Body of pancreas (tissue), 4 donors: ENCODE data around the gene NUP188.

ENCODE experiments used
- POLR2A ChIP-seq, 3 donors: fragments of 450-650 bp; IDR thresholded peaks; one replicate each; pipeline ENCODE4 v1.6.1; 2016; ENCODE audit warnings: antibody characterized with exemption in 3 of 3, mild to moderate bottlenecking in 2 of 3
- TF ChIP-seq, protein P1 (sequence below), 7 experiments: fragments of 450-650 bp in 4 of 7; fragments of 200-600 bp in 3 of 7; sonication (generic) in 3 of 7; IDR thresholded peaks; one replicate each; pipeline ENCODE4 v1.5.1; 2016 to 2019; ENCODE audit warnings: antibody characterized with exemption in 7 of 7

- TF ChIP-seq, protein P1, sequence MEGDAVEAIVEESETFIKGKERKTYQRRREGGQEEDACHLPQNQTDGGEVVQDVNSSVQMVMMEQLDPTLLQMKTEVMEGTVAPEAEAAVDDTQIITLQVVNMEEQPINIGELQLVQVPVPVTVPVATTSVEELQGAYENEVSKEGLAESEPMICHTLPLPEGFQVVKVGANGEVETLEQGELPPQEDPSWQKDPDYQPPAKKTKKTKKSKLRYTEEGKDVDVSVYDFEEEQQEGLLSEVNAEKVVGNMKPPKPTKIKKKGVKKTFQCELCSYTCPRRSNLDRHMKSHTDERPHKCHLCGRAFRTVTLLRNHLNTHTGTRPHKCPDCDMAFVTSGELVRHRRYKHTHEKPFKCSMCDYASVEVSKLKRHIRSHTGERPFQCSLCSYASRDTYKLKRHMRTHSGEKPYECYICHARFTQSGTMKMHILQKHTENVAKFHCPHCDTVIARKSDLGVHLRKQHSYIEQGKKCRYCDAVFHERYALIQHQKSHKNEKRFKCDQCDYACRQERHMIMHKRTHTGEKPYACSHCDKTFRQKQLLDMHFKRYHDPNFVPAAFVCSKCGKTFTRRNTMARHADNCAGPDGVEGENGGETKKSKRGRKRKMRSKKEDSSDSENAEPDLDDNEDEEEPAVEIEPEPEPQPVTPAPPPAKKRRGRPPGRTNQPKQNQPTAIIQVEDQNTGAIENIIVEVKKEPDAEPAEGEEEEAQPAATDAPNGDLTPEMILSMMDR (IDR thresholded peaks at IDR 0.05) = no peak
- no peak for TF ChIP-seq POLR2A (IDR thresholded peaks at IDR 0.05)
Measured at GRCh38 chr9:128999581-129000206, 52.2 kb downstream of the NUP188 start.
